Occipital lobe (tissue), 2 donors: Measurements from ENCODE around the gene GRK4. TPM values are rescaled to one million over a fixed set of nuclear protein-coding genes. Genes with fewer than 3 reads are reported as not detected.
"Not testable (repeated sequence)": the region's sequence is repeated elsewhere in the genome, so short reads cannot be mapped to it uniquely, and the experiment has no call there.

ENCODE experiments used
- DNase-seq: peaks from one replicate; lab custom pipeline; 2025; lab: John Stamatoyannopoulos, UW
- total RNA-seq: library from RNA; depleted of rRNA; stranded (reverse); fragments of >200 nt; gene quantifications from one replicate; pipeline ENCODE4 v1.2.3, GENCODE V29; 2014

GRK4 gene
- total RNA-seq, 1 donor from 2014 or later, result 53.8 TPM

DNA sequence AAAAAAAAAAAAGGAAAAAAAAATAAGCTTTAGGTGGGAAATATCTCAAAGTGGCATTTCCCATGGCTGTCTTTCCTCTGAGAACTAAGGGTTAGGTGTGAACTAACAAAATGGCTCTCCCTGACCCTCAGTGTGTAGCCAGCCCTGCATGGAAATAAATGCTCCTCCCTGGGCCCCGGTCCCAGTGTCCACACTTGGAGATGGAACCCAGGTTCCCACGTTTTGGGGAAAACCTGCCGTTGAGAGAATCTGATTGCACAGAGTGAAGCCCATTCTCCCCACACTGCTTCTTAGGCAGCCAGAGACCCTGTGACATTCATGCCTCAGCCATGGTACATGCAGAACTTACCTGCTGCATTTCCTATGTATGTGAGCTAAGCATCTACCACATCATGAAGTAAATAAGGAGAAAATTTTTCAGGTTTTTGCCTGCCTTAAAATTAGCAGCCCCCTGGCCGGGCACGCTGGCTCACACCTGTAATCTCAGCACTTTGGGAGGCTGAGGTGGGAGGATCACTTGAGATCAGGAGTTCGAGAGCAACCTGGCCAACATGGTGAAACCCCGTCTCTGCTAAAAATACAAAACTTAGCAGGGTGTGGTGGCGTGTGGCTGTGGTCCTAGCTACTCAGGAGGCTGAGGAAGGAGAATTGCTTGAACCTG, 76.5 kb downstream of the GRK4 start:
- no peak for DNase-seq

- DNase-seq, result no peak
Observed at GRCh38 chr4:3040452-3041191, 77.3 kb downstream of the GRK4 start.

- DNase-seq, result no peak
Observed at GRCh38 chr4:3041192-3042142, 78.1 kb downstream of the GRK4 start.

GRCh38 chr4:3042226-3042625, 78.9 kb downstream of the GRK4 start:
- no peak for DNase-seq

DNA sequence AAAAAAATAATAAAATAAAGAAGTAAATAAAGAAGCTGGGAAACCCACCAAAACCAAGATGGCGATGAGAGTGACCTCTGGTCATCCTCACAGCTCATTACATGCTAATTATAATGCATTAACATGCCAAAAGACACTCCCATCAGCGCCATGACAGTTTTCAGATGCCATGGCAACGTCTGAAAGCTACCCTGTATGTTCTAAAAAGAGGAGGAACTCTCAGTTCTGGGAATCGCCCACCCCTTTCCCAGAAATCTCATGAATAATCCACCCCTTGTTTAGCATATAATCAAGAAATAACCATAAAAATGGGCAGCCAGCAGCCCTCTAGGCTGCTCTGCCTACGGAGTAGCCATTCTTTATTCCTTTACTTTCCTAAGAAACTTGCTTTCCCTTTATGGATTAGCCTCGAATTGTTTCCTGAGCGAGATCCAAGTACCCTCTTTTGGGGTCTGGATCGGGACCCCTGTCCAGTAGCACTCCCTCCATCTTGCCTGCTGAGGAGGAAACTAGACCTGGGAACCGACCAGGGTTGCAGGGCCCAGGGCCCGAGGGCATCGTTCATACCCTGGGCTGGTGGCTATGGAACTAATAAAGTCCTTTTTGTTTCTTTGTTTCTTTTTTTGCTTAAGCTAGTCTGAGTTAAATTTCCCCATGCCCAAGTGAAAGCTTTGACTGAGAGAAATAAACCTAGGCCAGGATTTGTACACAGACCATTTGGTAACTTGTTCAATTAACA, 80.1 kb downstream of the GRK4 start:
- DNase-seq, result no peak

GRCh38 chr4:3044870-3045819, 81.8 kb downstream of the GRK4 start:
- DNase-seq, result no peak

DNA sequence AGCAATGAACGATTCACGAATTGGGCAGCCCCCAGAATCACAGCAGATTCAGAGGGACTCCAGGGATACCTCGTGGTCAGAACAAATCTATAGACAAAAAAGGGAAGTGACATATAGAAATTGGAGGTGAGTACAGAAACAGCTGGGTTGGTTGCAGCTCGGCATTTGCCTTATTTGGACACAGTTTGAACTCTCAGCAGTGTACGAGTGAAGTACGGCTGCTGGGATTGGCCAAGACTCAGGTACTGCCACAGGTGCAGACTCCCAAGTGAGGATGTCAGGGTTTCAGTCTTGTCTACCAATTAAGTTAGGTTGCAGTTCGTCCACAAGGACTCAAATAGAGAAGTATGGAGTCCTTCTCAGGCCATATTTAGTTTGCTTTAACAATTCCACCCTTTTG, 82.8 kb downstream of the GRK4 start:
- DNase-seq, result no peak

GRCh38 chr4:3046623-3047022, 83.3 kb downstream of the GRK4 start:
- DNase-seq, result no peak

- DNase-seq, result peak; percentile 39
Observed at GRCh38 chr4:3047464-3048286, 84.3 kb downstream of the GRK4 start.

GRCh38 chr4:3051141-3051897, 87.9 kb downstream of the GRK4 start:
- DNase-seq, result not testable (repeated sequence)

DNA sequence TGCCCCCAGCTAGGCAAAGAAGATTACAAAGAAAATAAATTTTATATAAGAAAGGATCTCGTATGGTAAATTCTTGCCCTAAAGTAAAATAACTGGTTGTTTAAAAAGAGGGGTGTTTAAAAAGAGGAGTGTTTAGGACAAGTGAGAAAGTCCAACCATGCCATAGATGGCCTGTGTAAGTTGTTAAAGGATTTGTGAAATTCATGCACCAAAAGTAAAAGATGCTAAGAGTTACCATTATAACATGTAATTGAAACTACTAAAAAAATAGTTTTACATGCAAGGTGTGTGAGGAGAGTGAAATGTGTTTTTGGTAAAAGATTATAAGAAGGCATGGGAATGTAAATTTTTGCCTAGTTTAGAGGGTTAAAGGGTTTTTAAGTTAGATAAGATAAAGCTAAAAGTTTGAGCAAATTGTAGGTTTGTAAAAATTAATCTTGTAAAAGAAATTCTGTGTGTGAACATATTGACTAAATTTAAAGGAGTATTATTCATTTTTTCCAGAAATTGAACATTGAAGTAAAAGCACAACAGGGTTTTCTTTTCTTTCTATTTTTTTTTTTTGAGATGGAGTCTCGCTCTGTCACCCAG, 90.9 kb downstream of the GRK4 start:
- no peak for DNase-seq

DNA sequence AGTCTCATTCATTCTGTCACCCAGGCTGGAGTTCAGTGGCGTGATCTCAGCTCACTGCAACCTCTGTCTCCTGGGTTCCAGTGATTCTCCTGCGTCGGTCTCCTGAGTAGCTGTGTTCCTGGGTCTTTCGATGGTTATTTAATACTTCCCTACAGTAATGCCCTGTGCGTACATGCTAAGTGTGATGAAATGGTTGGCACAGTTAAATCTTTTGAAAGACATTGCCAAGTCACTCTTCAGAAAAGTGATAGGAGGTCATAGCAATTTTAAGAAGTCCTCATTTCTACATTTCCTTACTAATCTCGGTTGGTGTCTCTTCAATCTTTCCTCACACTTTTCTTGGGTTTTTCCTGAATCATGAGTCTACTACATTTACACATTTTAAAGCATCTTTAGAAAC, 96.6 kb downstream of the GRK4 start:
- DNase-seq, result no peak

GRCh38 chr4:3060946-3061345, 97.6 kb downstream of the GRK4 start:
- DNase-seq, result no peak

DNA sequence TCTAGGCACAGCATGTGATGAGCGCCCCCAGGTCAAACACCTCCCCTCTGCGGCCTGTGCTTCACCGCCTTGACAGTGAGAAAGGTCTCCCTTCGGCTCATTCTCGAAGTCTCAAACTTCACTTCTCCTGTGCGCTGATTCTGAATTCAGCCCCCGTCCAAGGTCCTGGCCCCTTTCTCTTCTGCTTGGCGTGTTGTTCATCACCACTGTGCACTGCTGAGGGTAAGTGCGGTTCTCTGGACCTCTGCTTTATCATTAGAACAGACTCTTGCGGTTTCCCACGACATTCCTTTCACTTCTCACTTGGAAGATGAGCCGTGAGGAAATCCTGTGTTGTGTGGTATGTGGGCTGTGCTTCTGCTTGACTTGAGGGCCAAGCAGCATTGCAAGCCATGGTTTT, 99.1 kb downstream of the GRK4 start:
- DNase-seq, result no peak

- no peak for DNase-seq
Observed at GRCh38 chr4:3065551-3065950, 102.2 kb downstream of the GRK4 start.

GRCh38 chr4:3066836-3067400, 103.5 kb downstream of the GRK4 start:
- DNase-seq, result no peak

GRCh38 chr4:3067473-3068001, 104.2 kb downstream of the GRK4 start:
- no peak for DNase-seq
